WTC11 (cell line): ENCODE measurements around the gene CDKN1C.

Experiments used
- CBFB ChIP-seq: sonication (generic); formaldehyde crosslinking; IDR thresholded peaks from 2 replicates; pipeline ENCODE4 v1.8.1; 2022; ENCODE audit warnings: mild to moderate bottlenecking, low read depth, missing genetic modification reagents
- CREB1 ChIP-seq: sonication (generic); formaldehyde crosslinking; IDR thresholded peaks from 2 replicates; pipeline ENCODE4 v1.8.0; 2023; ENCODE audit warnings: mild to moderate bottlenecking, missing genetic modification reagents
- CREM ChIP-seq: sonication (generic); formaldehyde crosslinking; IDR thresholded peaks from 2 replicates; pipeline ENCODE4 v1.8.1; 2022; ENCODE audit warnings: mild to moderate bottlenecking, missing genetic modification reagents, moderate library complexity
- IRF2 ChIP-seq: sonication (generic); formaldehyde crosslinking; IDR thresholded peaks from 2 replicates; pipeline ENCODE4 v1.8.0; 2022; ENCODE audit warnings: low read depth, missing genetic modification reagents, borderline replicate concordance
- NR3C1 ChIP-seq: sonication (generic); formaldehyde crosslinking; conservative IDR thresholded peaks from 2 replicates; pipeline ENCODE4 v1.8.1; 2023; ENCODE audit warnings: low read depth, mild to moderate bottlenecking, missing genetic modification reagents
- SMAD4 ChIP-seq: sonication (generic); formaldehyde crosslinking; IDR thresholded peaks from 2 replicates; pipeline ENCODE4 v1.8.0; 2022; ENCODE audit warnings: mild to moderate bottlenecking, missing genetic modification reagents
- SOX15 ChIP-seq: fragments of 250-450 bp; sonication (Bioruptor Pico); IDR thresholded peaks from 2 replicates; pipeline ENCODE4 v1.9.0; 2021; ENCODE audit warnings: mild to moderate bottlenecking
- ZNF232 ChIP-seq: sonication (generic); formaldehyde crosslinking; IDR thresholded peaks from 2 replicates; pipeline ENCODE4 v1.8.0; 2022; ENCODE audit warnings: mild to moderate bottlenecking, missing genetic modification reagents
- ZNF416 ChIP-seq: fragments of 250-450 bp; sonication (Bioruptor Pico); IDR thresholded peaks from 2 replicates; pipeline ENCODE4 v1.9.0; 2021; ENCODE audit warnings: mild to moderate bottlenecking, inconsistent platforms
- TF ChIP-seq, protein P1 (sequence below): fragments of 200-600 bp; IDR thresholded peaks from 2 replicates; pipeline ENCODE4 v1.8.0; 2022; ENCODE audit warnings: antibody characterized with exemption
- TF ChIP-seq, protein P2 (sequence below): sonication (generic); formaldehyde crosslinking; IDR thresholded peaks from 2 replicates; pipeline ENCODE4 v1.8.0; 2022; ENCODE audit warnings: mild to moderate bottlenecking, missing genetic modification reagents
- TF ChIP-seq, protein P3 (sequence below): sonication (generic); formaldehyde crosslinking; IDR thresholded peaks from 2 replicates; pipeline ENCODE4 v1.8.1; 2022; ENCODE audit warnings: missing genetic modification reagents, borderline replicate concordance
- TF ChIP-seq, protein P4 (sequence below): sonication (generic); formaldehyde crosslinking; IDR thresholded peaks from 2 replicates; pipeline ENCODE4 v1.8.1; 2023; ENCODE audit warnings: mild to moderate bottlenecking, missing genetic modification reagents, moderate library complexity
- TF ChIP-seq, protein P5 (sequence below): sonication (generic); formaldehyde crosslinking; IDR thresholded peaks from 2 replicates; pipeline ENCODE4 v1.8.1; 2022; ENCODE audit warnings: mild to moderate bottlenecking, moderate library complexity, missing genetic modification reagents

DNA sequence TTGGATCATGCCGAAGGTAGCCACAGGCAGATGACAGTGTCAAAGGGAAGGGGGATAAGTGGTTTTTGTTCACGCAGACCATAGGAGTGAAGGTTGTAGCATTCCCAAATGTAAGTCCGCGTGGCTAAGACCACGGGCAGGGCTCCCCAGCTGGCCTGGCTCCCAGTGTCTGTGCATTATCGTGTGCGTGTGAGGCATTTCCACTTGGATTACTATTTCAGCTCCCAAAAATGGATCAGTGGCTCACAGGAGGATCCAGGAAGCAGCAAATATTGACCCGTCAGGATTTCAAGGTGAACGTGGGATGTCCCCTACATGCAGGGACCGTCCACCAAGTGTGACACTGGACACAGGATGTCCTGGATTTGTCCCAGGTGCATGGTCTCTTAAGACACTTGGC lies 10.6 kb downstream of the CDKN1C start:
- TF ChIP-seq ZNF232 (CRISPR knock-in tag): no peak
- TF ChIP-seq, protein P1, sequence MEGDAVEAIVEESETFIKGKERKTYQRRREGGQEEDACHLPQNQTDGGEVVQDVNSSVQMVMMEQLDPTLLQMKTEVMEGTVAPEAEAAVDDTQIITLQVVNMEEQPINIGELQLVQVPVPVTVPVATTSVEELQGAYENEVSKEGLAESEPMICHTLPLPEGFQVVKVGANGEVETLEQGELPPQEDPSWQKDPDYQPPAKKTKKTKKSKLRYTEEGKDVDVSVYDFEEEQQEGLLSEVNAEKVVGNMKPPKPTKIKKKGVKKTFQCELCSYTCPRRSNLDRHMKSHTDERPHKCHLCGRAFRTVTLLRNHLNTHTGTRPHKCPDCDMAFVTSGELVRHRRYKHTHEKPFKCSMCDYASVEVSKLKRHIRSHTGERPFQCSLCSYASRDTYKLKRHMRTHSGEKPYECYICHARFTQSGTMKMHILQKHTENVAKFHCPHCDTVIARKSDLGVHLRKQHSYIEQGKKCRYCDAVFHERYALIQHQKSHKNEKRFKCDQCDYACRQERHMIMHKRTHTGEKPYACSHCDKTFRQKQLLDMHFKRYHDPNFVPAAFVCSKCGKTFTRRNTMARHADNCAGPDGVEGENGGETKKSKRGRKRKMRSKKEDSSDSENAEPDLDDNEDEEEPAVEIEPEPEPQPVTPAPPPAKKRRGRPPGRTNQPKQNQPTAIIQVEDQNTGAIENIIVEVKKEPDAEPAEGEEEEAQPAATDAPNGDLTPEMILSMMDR: no peak
- no peak for TF ChIP-seq CREB1 (CRISPR knock-in tag)
- TF ChIP-seq, protein P2, sequence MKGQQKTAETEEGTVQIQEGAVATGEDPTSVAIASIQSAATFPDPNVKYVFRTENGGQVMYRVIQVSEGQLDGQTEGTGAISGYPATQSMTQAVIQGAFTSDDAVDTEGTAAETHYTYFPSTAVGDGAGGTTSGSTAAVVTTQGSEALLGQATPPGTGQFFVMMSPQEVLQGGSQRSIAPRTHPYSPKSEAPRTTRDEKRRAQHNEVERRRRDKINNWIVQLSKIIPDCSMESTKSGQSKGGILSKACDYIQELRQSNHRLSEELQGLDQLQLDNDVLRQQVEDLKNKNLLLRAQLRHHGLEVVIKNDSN: no peak
- TF ChIP-seq CREM (CRISPR knock-in tag): no peak
- no peak for TF ChIP-seq SMAD4 (CRISPR knock-in tag)
- TF ChIP-seq ZNF416 (CRISPR knock-in tag): no peak
- TF ChIP-seq, protein P3, sequence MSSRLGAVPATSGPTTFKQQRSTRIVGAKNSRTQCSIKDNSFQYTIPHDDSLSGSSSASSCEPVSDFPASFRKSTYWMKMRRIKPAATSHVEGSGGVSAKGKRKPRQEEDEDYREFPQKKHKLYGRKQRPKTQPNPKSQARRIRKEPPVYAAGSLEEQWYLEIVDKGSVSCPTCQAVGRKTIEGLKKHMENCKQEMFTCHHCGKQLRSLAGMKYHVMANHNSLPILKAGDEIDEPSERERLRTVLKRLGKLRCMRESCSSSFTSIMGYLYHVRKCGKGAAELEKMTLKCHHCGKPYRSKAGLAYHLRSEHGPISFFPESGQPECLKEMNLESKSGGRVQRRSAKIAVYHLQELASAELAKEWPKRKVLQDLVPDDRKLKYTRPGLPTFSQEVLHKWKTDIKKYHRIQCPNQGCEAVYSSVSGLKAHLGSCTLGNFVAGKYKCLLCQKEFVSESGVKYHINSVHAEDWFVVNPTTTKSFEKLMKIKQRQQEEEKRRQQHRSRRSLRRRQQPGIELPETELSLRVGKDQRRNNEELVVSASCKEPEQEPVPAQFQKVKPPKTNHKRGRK: no peak
- no peak for TF ChIP-seq IRF2 (CRISPR knock-in tag)
- no peak for TF ChIP-seq SOX15 (CRISPR knock-in tag)
- no peak for TF ChIP-seq CBFB (CRISPR knock-in tag)
- TF ChIP-seq, protein P4, sequence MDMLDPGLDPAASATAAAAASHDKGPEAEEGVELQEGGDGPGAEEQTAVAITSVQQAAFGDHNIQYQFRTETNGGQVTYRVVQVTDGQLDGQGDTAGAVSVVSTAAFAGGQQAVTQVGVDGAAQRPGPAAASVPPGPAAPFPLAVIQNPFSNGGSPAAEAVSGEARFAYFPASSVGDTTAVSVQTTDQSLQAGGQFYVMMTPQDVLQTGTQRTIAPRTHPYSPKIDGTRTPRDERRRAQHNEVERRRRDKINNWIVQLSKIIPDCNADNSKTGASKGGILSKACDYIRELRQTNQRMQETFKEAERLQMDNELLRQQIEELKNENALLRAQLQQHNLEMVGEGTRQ (CRISPR knock-in tag): no peak
- no peak for TF ChIP-seq NR3C1 (CRISPR knock-in tag)
- TF ChIP-seq, protein P5, sequence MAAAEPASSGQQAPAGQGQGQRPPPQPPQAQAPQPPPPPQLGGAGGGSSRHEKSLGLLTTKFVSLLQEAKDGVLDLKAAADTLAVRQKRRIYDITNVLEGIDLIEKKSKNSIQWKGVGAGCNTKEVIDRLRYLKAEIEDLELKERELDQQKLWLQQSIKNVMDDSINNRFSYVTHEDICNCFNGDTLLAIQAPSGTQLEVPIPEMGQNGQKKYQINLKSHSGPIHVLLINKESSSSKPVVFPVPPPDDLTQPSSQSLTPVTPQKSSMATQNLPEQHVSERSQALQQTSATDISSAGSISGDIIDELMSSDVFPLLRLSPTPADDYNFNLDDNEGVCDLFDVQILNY (CRISPR knock-in tag): no peak
